Measurements from ENCODE around the gene PPP2R1B.

GRCh38 chr11:111698852-111699559, 67.2 kb downstream of the PPP2R1B start:
- TF ChIP-seq CTCF (IDR thresholded peaks at IDR 0.05) = no peak
- TF ChIP-seq EZH2 (IDR thresholded peaks at IDR 0.05; ENCODE audit: borderline replicate concordance, insufficient read depth, low read depth, low read length, poor library complexity, severe bottlenecking) = no peak
